Thyroid gland (tissue), 4 donors: Measurements from ENCODE around the gene CXCL17.

Experiments used
- CTCF ChIP-seq, 6 experiments: fragments of 200-600 bp in 3 of 6; fragments of 450-650 bp in 3 of 6; sonication (generic) in 3 of 6; IDR thresholded peaks; one replicate each; pipeline ENCODE4 v1.5.1; 2016 to 2019; ENCODE audit warnings: antibody characterized with exemption in 6 of 6, mild to moderate bottlenecking in 2 of 6, inconsistent platforms in 1 of 6, moderate library complexity in 1 of 6
- POLR2A ChIP-seq, 2 donors: fragments of 450-650 bp; IDR thresholded peaks; one replicate each; pipeline ENCODE4 v1.6.1; 2017; ENCODE audit warnings: antibody characterized with exemption in 2 of 2, mild to moderate bottlenecking in 2 of 2, moderate library complexity in 1 of 2

GRCh38 chr19:42488783-42489521, 46.2 kb upstream of the CXCL17 start:
- no peak for TF ChIP-seq CTCF (IDR thresholded peaks at IDR 0.05)
- no peak for TF ChIP-seq POLR2A (IDR thresholded peaks at IDR 0.05)
